SK-N-SH (cell line): Measurements from ENCODE around the gene ITPRIPL2. TPM values are rescaled to one million over a fixed set of nuclear protein-coding genes. Genes with fewer than 3 reads are reported as not detected.

Experiments used
- CTCF ChIA-PET: fragments of 300-600, 350-600 bp; formaldehyde crosslinking; extraction: SDS; loops from one replicate; lab custom pipeline; 2021; lab: Yijun Ruan, JAX
- POLR2A ChIA-PET: fragments of 350-600 bp; sonication (Branson Sonifier 250); formaldehyde crosslinking; extraction: SDS; loops from one replicate; lab custom pipeline; 2020; ENCODE audit warnings: antibody characterized with exemption, inconsistent platforms; lab: Yijun Ruan, JAX
- DNase-seq: peaks from one replicate; pipeline ENCODE4 v3.0.0; 2012
- H2AFZ ChIP-seq: fragments of 200-600 bp; sonication (generic); 2 replicates; pipeline ENCODE4 v1.8.1; 2016; ENCODE audit warnings: antibody characterized with exemption, mild to moderate bottlenecking, low read depth
- H3F3A ChIP-seq: fragments of 200-600 bp; sonication (generic); replicated peaks from 2 replicates; pipeline ENCODE3; 2016; ENCODE audit warnings: antibody characterized with exemption, mild to moderate bottlenecking; ENCODE audit not compliant: insufficient read depth
- H3K27ac ChIP-seq, 2 experiments: fragments of 200-500 bp in 1 of 2; fragments of 200-600 bp in 1 of 2; sonication (Bioruptor generic) in 1 of 2; sonication (generic), shearing (Covaris generic) in 1 of 2; 2 replicates each; pipeline versions ENCODE4 v1.5.1 to v1.6.1; 2014 to 2016; ENCODE audit warnings: low read depth in 2 of 2, inconsistent platforms in 1 of 2, low read length in 1 of 2, mild to moderate bottlenecking in 1 of 2, mixed read lengths in 1 of 2
- H3K27me3 ChIP-seq: fragments of 200-600 bp; sonication (generic), shearing (Covaris generic); 2 replicates; pipeline ENCODE4 v1.6.1; 2016; ENCODE audit warnings: mixed run types; ENCODE audit not compliant: insufficient read depth
- H3K36me3 ChIP-seq, 2 experiments: fragments of 200-500 bp in 1 of 2; fragments of 200-600 bp in 1 of 2; sonication (Bioruptor generic) in 1 of 2; sonication (generic) in 1 of 2; replicated peaks in 1 of 2; 2 replicates each; pipeline versions ENCODE3 to v1.5.1; 2014 to 2016; ENCODE audit warnings: low read length in 1 of 2, mild to moderate bottlenecking in 1 of 2; ENCODE audit not compliant: insufficient read depth in 2 of 2, control insufficient read depth in 1 of 2
- H3K4me1 ChIP-seq, 2 experiments: fragments of 200-500 bp in 1 of 2; fragments of 200-600 bp in 1 of 2; sonication (Bioruptor generic) in 1 of 2; sonication (generic), shearing (Covaris generic) in 1 of 2; 2 replicates each; pipeline versions ENCODE4 v1.5.1 to v1.6.1; 2014 to 2016; ENCODE audit warnings: low read depth in 1 of 2, low read length in 1 of 2, mixed run types in 1 of 2; ENCODE audit not compliant: insufficient read depth in 2 of 2, control insufficient read depth in 1 of 2
- H3K4me2 ChIP-seq: fragments of 200-600 bp; sonication (generic), shearing (Covaris generic); 2 replicates; pipeline ENCODE4 v1.6.1; 2017; ENCODE audit warnings: mixed run types
- H3K4me3 ChIP-seq, 2 experiments: fragments of 200-500 bp in 1 of 2; fragments of 200-600 bp in 1 of 2; sonication (Bioruptor generic) in 1 of 2; sonication (generic), shearing (Covaris generic) in 1 of 2; 2 replicates each; pipeline versions ENCODE4 v1.5.1 to v1.8.1; 2014 to 2016; ENCODE audit warnings: low read depth in 2 of 2, inconsistent platforms in 1 of 2, low read length in 1 of 2, mild to moderate bottlenecking in 1 of 2, mixed read lengths in 1 of 2, moderate library complexity in 1 of 2
- H3K79me2 ChIP-seq: fragments of 200-600 bp; sonication (generic); 2 replicates; pipeline ENCODE4 v1.8.1; 2017; ENCODE audit warnings: mild to moderate bottlenecking; ENCODE audit not compliant: insufficient read depth
- H3K9ac ChIP-seq: fragments of 200-600 bp; sonication (generic); 2 replicates; pipeline ENCODE4 v1.6.1; 2017; ENCODE audit warnings: mixed run types
- H3K9me2 ChIP-seq: fragments of 200-600 bp; sonication (generic); 2 replicates; pipeline ENCODE4 v1.6.1; 2017; ENCODE audit warnings: mixed run types
- H3K9me3 ChIP-seq: fragments of 200-600 bp; sonication (generic); 2 replicates; pipeline ENCODE4 v1.6.1; 2017; ENCODE audit warnings: mixed run types, mild to moderate bottlenecking, moderate library complexity
- H4K20me1 ChIP-seq: fragments of 200-600 bp; sonication (generic); 2 replicates; pipeline ENCODE4 v1.6.1; 2017; ENCODE audit warnings: mild to moderate bottlenecking, mixed run types; ENCODE audit not compliant: insufficient read depth
- ELF1 ChIP-seq: IDR thresholded peaks from 2 replicates; pipeline ENCODE4 v1.4.0; 2012
- EP300 ChIP-seq, 2 experiments: IDR thresholded peaks; 2 replicates each; pipeline versions ENCODE4 v1.4.0 to v1.6.1; 2012; ENCODE audit warnings: borderline replicate concordance in 1 of 2, low read depth in 1 of 2, low read length in 1 of 2
- FOSL2 ChIP-seq: IDR thresholded peaks from 2 replicates; pipeline ENCODE4 v1.4.0; 2012; ENCODE audit warnings: low read depth, mild to moderate bottlenecking, moderate library complexity, borderline replicate concordance
- GABPA ChIP-seq: IDR thresholded peaks from 2 replicates; pipeline ENCODE4 v1.4.0; 2012; ENCODE audit warnings: low read depth, mild to moderate bottlenecking
- JUND ChIP-seq: IDR thresholded peaks from 2 replicates; pipeline ENCODE4 v1.4.0; 2012
- MEF2A ChIP-seq: IDR thresholded peaks from 2 replicates; pipeline ENCODE4 v1.4.0; 2012; ENCODE audit warnings: low read depth, borderline replicate concordance
- NRF1 ChIP-seq: IDR thresholded peaks from 2 replicates; pipeline ENCODE4 v1.6.1; 2012; ENCODE audit warnings: low read depth, mild to moderate bottlenecking, low read length
- RAD21 ChIP-seq: IDR thresholded peaks from 2 replicates; pipeline ENCODE4 v1.6.1; 2012; ENCODE audit warnings: mild to moderate bottlenecking, low read length
- RXRA ChIP-seq: IDR thresholded peaks from 2 replicates; pipeline ENCODE4 v1.4.0; 2012; ENCODE audit warnings: low read depth, mild to moderate bottlenecking, borderline replicate concordance
- SIN3A ChIP-seq: IDR thresholded peaks from 2 replicates; pipeline ENCODE4 v1.6.1; 2012; ENCODE audit warnings: low read depth, mild to moderate bottlenecking, low read length, moderate library complexity, borderline replicate concordance
- SMC3 ChIP-seq: IDR thresholded peaks from 2 replicates; pipeline ENCODE4 v1.6.1; 2012; ENCODE audit warnings: low read depth, low read length, improper control_type of control experiment
- TAF1 ChIP-seq: IDR thresholded peaks from 2 replicates; pipeline ENCODE4 v1.6.1; 2012; ENCODE audit warnings: low read depth, mild to moderate bottlenecking, low read length, moderate library complexity, borderline replicate concordance
- TEAD4 ChIP-seq: IDR thresholded peaks from 2 replicates; pipeline ENCODE4 v1.4.0; 2012; ENCODE audit warnings: mild to moderate bottlenecking, borderline replicate concordance; ENCODE audit not compliant: insufficient read depth
- USF1 ChIP-seq: IDR thresholded peaks from 2 replicates; pipeline ENCODE4 v1.4.0; 2012; ENCODE audit warnings: low read depth, borderline replicate concordance
- USF2 ChIP-seq: fragments of 150-350 bp; IDR thresholded peaks from 2 replicates; pipeline ENCODE4 v1.6.1; 2017; ENCODE audit warnings: antibody characterized with exemption, low read length, low read depth, borderline replicate concordance
- ZBTB33 ChIP-seq: IDR thresholded peaks from 2 replicates; pipeline ENCODE4 v1.4.0; 2012; ENCODE audit warnings: low read depth, borderline replicate concordance
- WGBS: methylation state at CpG from one replicate; pipeline ENCODE4 v1.1.6; 2017; ENCODE audit warnings: low lambda C conversion rate; 5-methylcytosine and 5-hydroxymethylcytosine counted together
- polyA plus RNA-seq, 3 experiments: library from polyadenylated mRNA; depleted of rRNA; stranded (reverse); fragments of >200 nt; gene quantifications; 2 replicates each; pipeline ENCODE4 v1.2.3, GENCODE V29; 2012

The ITPRIPL2 gene
- polyA plus RNA-seq, 1 of the 3 experiments (the other 2 are of a cell fraction), result 4.3 TPM

- no peak overlapping the region for H3K4me3 ChIP-seq
- H3K27ac ChIP-seq, result no peak overlapping the region
- H3K4me1 ChIP-seq, result peaks cover 0 to 3% of the 10 kb centered on the region in 2 experiments; a peak in 1 of 4 replicates
- H3F3A ChIP-seq, result no peaks in the 10 kb centered on the region
- CTCF ChIA-PET, result interaction anchor here (1.8 kb wide), 1 partner anchor 61 kb away, joined by 5 read pairs; no protein-coding TSS in a partner anchor
- no peak overlapping the region for H3K9ac ChIP-seq
- H3K4me2 ChIP-seq, result no peak overlapping the region
- no peak for TF ChIP-seq MEF2A
- TF ChIP-seq RXRA, result no peak
- TF ChIP-seq TEAD4, result no peak
- no peak for TF ChIP-seq ZBTB33
- TF ChIP-seq TAF1, result no peak
- no peak for TF ChIP-seq JUND
- no peak for TF ChIP-seq EP300 (IDR thresholded peaks at IDR 0.05; ENCODE audit: borderline replicate concordance in 1 of 2, low read depth in 1 of 2, low read length in 1 of 2)
- TF ChIP-seq SIN3A, result no peak
- DNase-seq, result no peak
- no peaks in the 10 kb centered on the region for H3K9me2 ChIP-seq
- H3K36me3 ChIP-seq, result no peaks in the 10 kb centered on the region
- 29% methylated on average over 4 of the region's 4 CpGs for WGBS
- H2AFZ ChIP-seq, result no peak overlapping the region
- no peaks in the 10 kb centered on the region for H3K27me3 ChIP-seq
- no peaks in the 10 kb centered on the region for H3K9me3 ChIP-seq
- no peaks in the 10 kb centered on the region for H3K79me2 ChIP-seq
- POLR2A ChIA-PET, result no interaction called here
- H4K20me1 ChIP-seq, result no peaks in the 10 kb centered on the region
Measured at GRCh38 chr16:19147126-19147525, 33.4 kb downstream of the ITPRIPL2 start.

- no peak overlapping the region for H3K4me3 ChIP-seq
- H3K9ac ChIP-seq, result no peak overlapping the region
- H3K9me2 ChIP-seq, result no peaks in the 10 kb centered on the region
- no peaks in the 10 kb centered on the region for H4K20me1 ChIP-seq
- no peaks in the 10 kb centered on the region for H3K27me3 ChIP-seq
- TF ChIP-seq USF2 (no peak), RAD21 (no peak), USF1 (no peak), ELF1 (no peak), FOSL2 (no peak), GABPA (no peak), SMC3 (no peak), NRF1 (no peak)
- no peak overlapping the region for H2AFZ ChIP-seq
- H3K27ac ChIP-seq, result no peak overlapping the region
- CTCF ChIA-PET, result interaction anchor here (1.8 kb wide), 1 partner anchor 62 kb away, joined by 5 read pairs; no protein-coding TSS in a partner anchor
- no peaks in the 10 kb centered on the region for H3F3A ChIP-seq
- H3K4me2 ChIP-seq, result no peak overlapping the region
- H3K36me3 ChIP-seq, result no peaks in the 10 kb centered on the region
- no peaks in the 10 kb centered on the region for H3K9me3 ChIP-seq
- no peak for DNase-seq
- H3K4me1 ChIP-seq, result peaks cover 0 to 3% of the 10 kb centered on the region in 2 experiments; a peak in 1 of 4 replicates
- POLR2A ChIA-PET, result no interaction called here
- 79% methylated on average over 4 of the region's 4 CpGs for WGBS
- H3K79me2 ChIP-seq, result no peaks in the 10 kb centered on the region
Measured at GRCh38 chr16:19147627-19148026, 33.9 kb downstream of the ITPRIPL2 start.
